Measurements from ENCODE around the gene HLA-B.

DNA sequence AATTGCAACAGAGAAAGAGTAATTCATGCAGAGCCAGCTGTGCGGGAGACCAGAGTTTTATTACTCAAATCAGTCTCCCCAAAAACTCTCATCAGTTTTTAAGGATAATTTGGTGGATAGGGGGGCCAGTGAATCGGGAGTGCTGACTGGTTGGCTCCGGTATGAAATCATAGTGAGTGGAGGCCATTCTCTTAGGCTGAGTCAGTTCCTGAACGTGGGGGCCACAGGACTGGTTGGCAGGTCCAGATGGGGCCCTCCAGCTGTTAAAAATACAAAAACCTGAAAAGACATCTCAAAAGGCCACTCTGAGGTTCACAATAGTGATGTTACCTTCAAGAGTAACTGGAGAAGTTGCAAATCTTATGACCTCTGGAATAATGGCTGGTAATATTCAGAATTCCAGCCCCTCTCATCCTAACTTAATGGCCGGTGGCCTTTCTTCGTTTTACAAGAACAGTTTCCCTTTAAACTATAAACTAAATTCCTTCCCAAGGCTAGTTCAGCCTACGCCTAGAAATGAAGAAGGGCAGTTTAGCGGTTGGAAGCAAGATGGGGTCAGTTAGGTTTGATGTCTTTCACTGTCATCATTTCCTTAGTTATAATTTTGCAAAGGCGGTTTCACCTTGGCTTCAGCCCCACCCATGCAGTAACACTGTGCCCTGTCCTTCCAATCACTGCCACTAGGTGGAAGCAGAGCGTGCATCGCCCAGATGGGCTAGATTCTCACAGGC lies 39.6 kb upstream of the HLA-B start:
- no peak for TF ChIP-seq POLR2A (IDR thresholded peaks at IDR 0.05; ENCODE audit: low read depth, low read length)
- no peak for TF ChIP-seq POU2F2 (IDR thresholded peaks at IDR 0.05; ENCODE audit: low read depth, low read length)
- no peak for TF ChIP-seq TAF1 (IDR thresholded peaks at IDR 0.05; ENCODE audit: low read depth, low read length)
- TF ChIP-seq POLR2AphosphoS5 (IDR thresholded peaks at IDR 0.05; ENCODE audit: low read depth, low read length), result no peak
